Measurements from ENCODE around the gene TP53INP2.

TP53INP2 gene

GRCh38 chr20:34703061-34703423 lies 1.1 kb upstream of the TP53INP2 start:
- TF ChIP-seq GATA2 (IDR thresholded peaks at IDR 0.05; ENCODE audit: low read depth, low read length): no peak
- TF ChIP-seq GATA3 (IDR thresholded peaks at IDR 0.05; ENCODE audit: low read depth, low read length): no peak

DNA sequence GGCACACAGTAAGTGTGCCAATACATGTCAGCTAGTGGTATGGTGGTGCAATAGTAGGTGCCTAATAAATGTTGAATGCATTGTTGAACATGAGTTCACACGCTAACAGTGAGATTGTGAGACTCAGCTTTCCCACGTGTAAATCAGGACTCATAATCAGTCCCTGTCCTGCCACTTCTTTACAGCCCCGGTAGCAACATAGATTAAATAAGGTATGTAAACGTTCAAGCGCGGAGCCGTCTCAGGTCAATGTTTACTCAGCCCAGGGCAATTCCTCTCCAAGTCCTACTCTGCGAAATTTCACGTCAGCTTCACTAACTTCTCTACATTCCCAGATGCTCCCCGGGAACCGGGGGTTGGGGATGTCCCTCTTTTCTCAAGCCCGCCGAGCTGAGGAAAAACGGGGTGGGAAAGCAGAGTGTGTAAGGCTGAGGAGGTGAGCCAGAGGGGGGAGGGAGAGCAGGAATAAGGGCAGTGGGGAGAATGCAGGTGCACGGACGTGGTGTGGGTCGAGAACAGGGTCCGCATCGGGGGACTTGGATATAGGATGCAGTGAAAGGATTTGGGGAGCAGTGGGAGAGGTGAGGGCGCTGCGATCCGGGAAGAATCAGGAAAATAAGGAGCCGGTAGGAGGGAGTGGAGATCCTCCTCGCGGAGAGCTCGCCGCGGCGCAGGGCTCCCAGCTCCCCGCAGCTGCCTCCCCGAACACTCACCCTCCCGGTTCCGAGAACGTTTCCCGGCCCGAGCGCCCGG lies 544 bp upstream of the TP53INP2 start:
- TF ChIP-seq GATA2 (IDR thresholded peaks at IDR 0.05; ENCODE audit: low read depth, low read length): no peak
- no peak for TF ChIP-seq GATA3 (IDR thresholded peaks at IDR 0.05; ENCODE audit: low read depth, low read length)

- no peak for TF ChIP-seq GATA2 (IDR thresholded peaks at IDR 0.05; ENCODE audit: low read depth, low read length)
- no peak for TF ChIP-seq GATA3 (IDR thresholded peaks at IDR 0.05; ENCODE audit: low read depth, low read length)
Observed at GRCh38 chr20:34705008-34705396, 858 bp downstream of the TP53INP2 start.

DNA sequence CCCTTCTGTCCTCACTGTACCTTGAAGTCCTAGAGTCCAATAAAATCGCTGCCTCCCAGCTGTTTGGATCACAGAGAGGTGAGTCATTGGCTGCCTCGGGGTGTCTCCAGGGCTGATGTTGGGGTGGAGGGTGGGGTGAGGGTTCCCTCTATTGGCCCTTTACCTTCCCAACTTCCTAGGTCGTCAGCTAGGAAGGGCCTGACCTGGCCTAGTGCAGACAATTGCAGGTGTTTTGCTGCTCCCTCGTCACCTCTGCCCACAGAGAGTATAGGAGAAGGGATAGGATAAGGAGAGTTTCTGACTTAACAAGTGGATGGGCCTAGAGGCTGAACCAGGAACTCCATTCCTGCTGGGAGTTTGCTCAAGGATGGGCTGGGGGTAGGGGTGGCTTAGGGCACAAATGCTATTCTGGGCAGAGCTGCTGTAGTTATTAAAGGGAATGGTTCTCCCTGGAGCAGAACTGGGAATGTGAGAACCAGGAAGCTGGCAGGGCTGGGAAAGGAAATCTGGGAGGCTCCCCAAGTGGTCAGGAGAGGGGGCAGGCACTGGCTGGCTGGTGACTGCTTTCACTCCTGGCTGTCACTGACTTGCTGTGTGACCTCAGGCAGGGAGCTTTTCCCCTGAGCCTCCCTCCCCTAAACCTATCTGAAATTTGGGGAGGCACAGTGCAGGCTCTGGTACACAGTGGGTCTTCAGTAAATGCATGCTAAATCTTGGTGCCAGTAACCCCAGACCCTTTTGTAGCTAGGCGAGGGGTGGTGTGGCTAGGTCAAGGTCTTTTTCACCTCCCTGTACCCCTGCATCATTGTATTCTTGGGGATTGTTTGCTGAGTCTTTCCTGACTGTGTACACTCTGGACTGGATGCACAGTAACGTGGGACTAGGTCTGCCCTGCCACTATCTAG lies 1.5 kb downstream of the TP53INP2 start:
- TF ChIP-seq GATA2 (IDR thresholded peaks at IDR 0.05; ENCODE audit: low read depth, low read length): no peak
- TF ChIP-seq GATA3 (IDR thresholded peaks at IDR 0.05; ENCODE audit: low read depth, low read length): no peak

DNA sequence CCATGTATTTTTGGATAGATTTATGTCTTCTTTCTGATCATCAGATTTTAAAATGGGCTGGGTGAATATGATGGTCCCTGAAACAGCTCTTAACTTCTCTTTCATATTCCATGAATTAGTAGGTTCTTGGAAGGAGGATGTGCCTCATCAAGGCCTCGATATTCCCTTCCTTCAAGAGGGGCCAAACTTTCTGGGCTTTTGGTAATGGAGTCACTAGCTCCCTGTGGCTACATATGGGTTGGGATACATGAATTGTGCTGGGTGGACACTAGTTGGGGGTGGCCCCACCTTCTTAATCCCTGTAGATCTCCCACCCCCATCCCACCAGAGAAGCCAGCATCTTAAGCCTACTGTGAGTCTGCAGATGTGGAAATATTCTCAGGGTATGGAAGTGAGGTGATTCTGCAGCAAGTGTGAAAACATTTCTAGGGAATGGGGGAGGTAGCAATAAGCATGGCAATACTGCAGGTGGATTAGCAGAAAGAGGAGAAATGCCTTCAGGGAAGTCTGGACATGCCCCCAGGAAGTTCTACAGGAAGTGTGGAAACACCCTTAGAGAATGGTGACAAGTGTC lies 2.2 kb downstream of the TP53INP2 start:
- no peak for TF ChIP-seq GATA2 (IDR thresholded peaks at IDR 0.05; ENCODE audit: low read depth, low read length)
- TF ChIP-seq GATA3 (IDR thresholded peaks at IDR 0.05; ENCODE audit: low read depth, low read length): no peak

DNA sequence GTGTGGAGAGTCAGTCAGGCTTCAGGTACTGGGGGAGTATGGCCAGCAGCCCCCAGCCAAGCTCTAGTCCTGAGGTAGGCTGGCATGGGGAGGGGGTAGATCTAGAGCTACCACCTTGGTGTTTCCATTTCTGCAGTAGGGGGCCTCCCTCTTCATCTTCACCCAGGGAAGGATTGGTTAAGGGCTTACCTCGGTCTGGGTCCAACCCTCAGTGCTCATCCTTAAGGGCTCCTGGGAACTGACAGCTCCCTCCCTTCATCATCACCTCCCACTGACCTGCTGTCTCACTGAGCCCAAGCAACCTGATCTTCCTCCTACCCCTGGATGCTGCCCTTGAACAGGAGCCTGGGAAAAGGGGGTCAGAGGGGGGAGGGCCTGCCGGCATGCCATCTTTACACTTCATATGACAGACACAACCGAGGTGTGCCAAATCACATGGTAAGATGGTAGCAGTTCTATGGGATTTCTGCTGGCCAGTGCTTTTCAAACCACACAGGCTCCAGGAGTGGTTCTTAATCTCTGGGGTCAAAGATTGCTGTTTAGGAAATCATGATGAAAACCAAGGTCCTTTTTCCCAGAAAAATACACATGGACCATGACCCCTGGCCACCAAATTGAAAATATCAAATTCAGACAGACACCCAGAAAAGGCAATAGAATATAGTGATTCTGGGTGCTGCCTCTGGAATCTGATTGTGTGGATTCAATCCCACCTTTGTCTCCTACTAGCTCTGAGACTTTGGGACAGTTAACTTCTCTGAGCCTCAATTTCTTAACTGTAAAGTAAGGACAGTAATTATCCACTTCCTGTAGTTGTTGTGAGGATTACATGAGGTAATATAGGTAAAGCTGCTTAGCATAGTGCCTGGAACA lies 3.0 kb downstream of the TP53INP2 start:
- TF ChIP-seq GATA3 (IDR thresholded peaks at IDR 0.05; ENCODE audit: low read depth, low read length): no peak
- TF ChIP-seq GATA2 (IDR thresholded peaks at IDR 0.05; ENCODE audit: low read depth, low read length): no peak

DNA sequence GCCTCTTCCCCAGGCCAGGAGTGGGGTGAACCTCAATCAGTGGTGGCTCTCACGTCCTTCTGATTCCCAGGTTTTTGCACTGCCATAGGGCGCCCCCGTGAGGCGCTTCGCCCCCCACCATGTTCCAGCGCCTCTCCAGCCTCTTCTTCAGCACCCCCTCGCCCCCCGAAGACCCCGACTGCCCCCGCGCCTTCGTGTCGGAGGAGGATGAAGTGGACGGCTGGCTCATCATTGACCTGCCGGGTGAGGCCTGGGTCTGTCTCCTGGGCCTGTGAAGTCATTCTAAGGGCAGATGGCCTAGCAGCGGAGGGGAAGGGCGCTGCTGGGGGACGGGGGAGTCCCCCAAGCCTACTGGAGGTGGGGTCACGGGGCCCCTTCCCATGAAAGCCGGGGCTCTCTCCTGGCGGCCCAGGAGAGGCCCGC lies 4.5 kb downstream of the TP53INP2 start:
- no peak for TF ChIP-seq GATA2 (IDR thresholded peaks at IDR 0.05; ENCODE audit: low read depth, low read length)
- no peak for TF ChIP-seq GATA3 (IDR thresholded peaks at IDR 0.05; ENCODE audit: low read depth, low read length)

- TF ChIP-seq GATA3 (IDR thresholded peaks at IDR 0.05; ENCODE audit: low read depth, low read length): no peak
- no peak for TF ChIP-seq GATA2 (IDR thresholded peaks at IDR 0.05; ENCODE audit: low read depth, low read length)
Observed at GRCh38 chr20:34709044-34709830, 5.1 kb downstream of the TP53INP2 start.

GRCh38 chr20:34709831-34710567 lies 5.9 kb downstream of the TP53INP2 start:
- no peak for TF ChIP-seq GATA2 (IDR thresholded peaks at IDR 0.05; ENCODE audit: low read depth, low read length)

- TF ChIP-seq GATA2 (IDR thresholded peaks at IDR 0.05; ENCODE audit: low read depth, low read length) (no peak), GATA3 (IDR thresholded peaks at IDR 0.05; ENCODE audit: low read depth, low read length) (no peak)
Observed at GRCh38 chr20:34710568-34710839, 6.4 kb downstream of the TP53INP2 start.

- TF ChIP-seq GATA3 (IDR thresholded peaks at IDR 0.05; ENCODE audit: low read depth, low read length) (no peak), GATA2 (IDR thresholded peaks at IDR 0.05; ENCODE audit: low read depth, low read length) (no peak)
Observed at GRCh38 chr20:34710861-34711574, 6.9 kb downstream of the TP53INP2 start.

GRCh38 chr20:34711813-34712430 lies 7.8 kb downstream of the TP53INP2 start:
- TF ChIP-seq GATA2 (IDR thresholded peaks at IDR 0.05; ENCODE audit: low read depth, low read length): no peak
- no peak for TF ChIP-seq GATA3 (IDR thresholded peaks at IDR 0.05; ENCODE audit: low read depth, low read length)
